ENCODE data around the gene POLR3C. TPM values are rescaled to one million over a fixed set of nuclear protein-coding genes. Genes with fewer than 3 reads are reported as not detected.
A peak's percentile ranks its signal among the peaks of the same experiment; 100 is the strongest.

Gene POLR3C
- total and polyA plus RNA-seq, 3 donors from 2014 or later: 56.2 to 73.3 (median 63.8) TPM

GRCh38 chr1:145846201-145846612 is 22.2 kb downstream of the POLR3C start:
- WGBS, 2 donors: 50 to 55% methylated on average over 2 to 3 of the region's 3 CpGs
- Histone ChIP-seq H3K27me3 (no peaks in the 10 kb centered on the region), H3K9me3 (no peaks in the 10 kb centered on the region), H3K4me1 (peaks cover 5% of the 10 kb centered on the region), H3K27ac (peak overlapping the region; percentile 40 to 76), H3K36me3 (ENCODE audit: low read depth, missing control alignments) (no peaks in the 10 kb centered on the region), H3K4me3 (peak overlapping the region; percentile 57 to 59)
- DNase-seq: no peak
- no peak for TF ChIP-seq POLR2A (IDR thresholded peaks at IDR 0.05)
- peak in 2 of 3 experiments; percentile 57 to 60 for TF ChIP-seq CTCF (IDR thresholded peaks at IDR 0.05)
- intact Hi-C loops (cut with DNase I; ENCODE audit: low total_unique reads): no loop called here

- DNase-seq: no peak
- H3K9me3 ChIP-seq: no peaks in the 10 kb centered on the region
- intact Hi-C loops (cut with DNase I; ENCODE audit: low total_unique reads): no loop called here
- no peak overlapping the region for H3K27ac ChIP-seq
- no peak overlapping the region for H3K4me3 ChIP-seq
- H3K36me3 ChIP-seq (ENCODE audit: low read depth, missing control alignments): no peaks in the 10 kb centered on the region
- 82 to 83% methylated on average over 3 of the region's 3 CpGs for WGBS, 2 donors
- H3K27me3 ChIP-seq: no peaks in the 10 kb centered on the region
- peaks cover 5% of the 10 kb centered on the region for H3K4me1 ChIP-seq
- TF ChIP-seq CTCF (IDR thresholded peaks at IDR 0.05) (no peak), POLR2A (IDR thresholded peaks at IDR 0.05) (no peak)
Observed at GRCh38 chr1:145847827-145848226, 23.8 kb downstream of the POLR3C start.

- no peak for DNase-seq
- no peaks in the 10 kb centered on the region for H3K9me3 ChIP-seq
- peaks cover 5% of the 10 kb centered on the region for H3K4me1 ChIP-seq
- H3K36me3 ChIP-seq (ENCODE audit: low read depth, missing control alignments): no peaks in the 10 kb centered on the region
- H3K27ac ChIP-seq: no peak overlapping the region
- no peak for TF ChIP-seq POLR2A (IDR thresholded peaks at IDR 0.05)
- TF ChIP-seq CTCF (IDR thresholded peaks at IDR 0.05): peak in 1 of 3 experiments; percentile 28
- no peaks in the 10 kb centered on the region for H3K27me3 ChIP-seq
- intact Hi-C loops (cut with DNase I; ENCODE audit: low total_unique reads): no loop called here
- WGBS, 2 donors: 72 to 75% methylated on average over 15 of the region's 15 CpGs
- no peak overlapping the region for H3K4me3 ChIP-seq
Observed at GRCh38 chr1:145849356-145850160, 25.6 kb downstream of the POLR3C start.

- H3K27me3 ChIP-seq: no peaks in the 10 kb centered on the region
- no peaks in the 10 kb centered on the region for H3K36me3 ChIP-seq (ENCODE audit: low read depth, missing control alignments)
- no peaks in the 10 kb centered on the region for H3K9me3 ChIP-seq
- 81 to 83% methylated on average over 7 of the region's 7 CpGs for WGBS, 2 donors
- no peak overlapping the region for H3K27ac ChIP-seq
- peaks cover 13% of the 10 kb centered on the region for H3K4me1 ChIP-seq
- intact Hi-C loops (cut with DNase I; ENCODE audit: low total_unique reads): no loop called here
- TF ChIP-seq CTCF (IDR thresholded peaks at IDR 0.05) (no peak), POLR2A (IDR thresholded peaks at IDR 0.05) (no peak)
- no peak overlapping the region for H3K4me3 ChIP-seq
- no peak for DNase-seq
Observed at GRCh38 chr1:145855426-145855948, 31.5 kb downstream of the POLR3C start.
